Natural killer cell (primary cell): Measurements from ENCODE around the gene CYP2D6. TPM values are rescaled to one million over a fixed set of nuclear protein-coding genes. Genes with fewer than 3 reads are reported as not detected.

Experiments used
- ATAC-seq, 3 donors: fragments of 150-1000 bp in 2 of 3; fragments of 200-7000 bp in 1 of 3; cut with Tn5 transposase; 1 replicate in 1 of 3; 2 replicates in 2 of 3; pipeline ENCODE4 v1.10.0; 2021; ENCODE audit warnings: mild to moderate bottlenecking in 2 of 3, moderate library complexity in 2 of 3
- DNase-seq, 2 donors: peaks; one replicate each; pipeline versions ENCODE4 v3.0.0 to v3.0.0-alpha.2; 2013 to 2021; ENCODE audit warnings: mixed read lengths in 1 of 2
- H3K27ac ChIP-seq: one replicate; pipeline ENCODE4 v1.5.1; 2013; ENCODE audit warnings: mild to moderate bottlenecking, low read length
- H3K27me3 ChIP-seq: one replicate; pipeline ENCODE4 v1.6.1; 2013; ENCODE audit warnings: low read length; ENCODE audit not compliant: control insufficient read depth, insufficient read depth
- H3K36me3 ChIP-seq: one replicate; pipeline ENCODE4 v1.6.1; 2013; ENCODE audit warnings: low read length; ENCODE audit not compliant: control insufficient read depth, insufficient read depth
- H3K4me1 ChIP-seq: one replicate; pipeline ENCODE4 v1.6.1; 2013; ENCODE audit warnings: low read length; ENCODE audit not compliant: control insufficient read depth, insufficient read depth
- H3K4me3 ChIP-seq: one replicate; pipeline ENCODE4 v1.5.1; 2013; ENCODE audit warnings: low read length
- H3K9me3 ChIP-seq: one replicate; pipeline ENCODE4 v1.6.1; 2013; ENCODE audit warnings: low read length; ENCODE audit not compliant: control insufficient read depth, insufficient read depth
- H3K27ac Mint-ChIP-seq, 2 donors: one replicate each; pipeline ENCODE4 v1.8.0; 2022; ENCODE audit warnings: mild to moderate bottlenecking in 2 of 2, mixed read lengths in 2 of 2, moderate library complexity in 1 of 2
- H3K27me3 Mint-ChIP-seq, 2 donors: one replicate each; pipeline ENCODE4 v1.8.0; 2022; ENCODE audit warnings: low read depth in 2 of 2, mixed read lengths in 2 of 2
- H3K36me3 Mint-ChIP-seq: one replicate; pipeline ENCODE4 v1.8.0; 2022; ENCODE audit warnings: mixed read lengths
- H3K4me1 Mint-ChIP-seq, 2 donors: one replicate each; pipeline ENCODE4 v1.8.0; 2022; ENCODE audit warnings: mixed read lengths in 2 of 2
- H3K4me3 Mint-ChIP-seq: one replicate; pipeline ENCODE4 v1.8.0; 2022; ENCODE audit warnings: mild to moderate bottlenecking, moderate library complexity, mixed read lengths
- H3K9me3 Mint-ChIP-seq, 2 donors: one replicate each; pipeline ENCODE4 v1.8.0; 2022; ENCODE audit warnings: mixed read lengths in 2 of 2
- CTCF ChIP-seq: fragments of 200-600 bp; IDR thresholded peaks from one replicate; pipeline ENCODE4 v1.8.0; 2022; ENCODE audit warnings: antibody characterized with exemption
- WGBS: methylation state at CpG from one replicate; pipeline ENCODE4 v1.1.7; 2013; ENCODE audit warnings: missing lambda C conversion rate; ENCODE audit not compliant: insufficient coverage; 5-methylcytosine and 5-hydroxymethylcytosine counted together
- intact Hi-C: fragments of 100-400 bp; cut with micrococcal nuclease; formaldehyde crosslinking; loops from one replicate; pipeline ENCODE4 v1.14.2; 2022
- total RNA-seq, 4 donors: library from RNA; stranded (reverse); fragments of 120-200 nt in 1 of 4; gene quantifications; one replicate each; pipeline versions ENCODE4 v1.2.3 to v1.2.4, GENCODE V29; 2013 to 2022

CYP2D6 gene
- total RNA-seq, 3 donors from 2014 or later (not counting 1 experiment from before 2014, with no cell fraction given): 3.8 to 5.5 (median 3.9) TPM

GRCh38 chr22:42091455-42091782 lies 39.2 kb downstream of the CYP2D6 start:
- Mint-ChIP-seq H3K36me3 (no peaks in the 10 kb centered on the region), H3K27me3 (no peaks in the 10 kb centered on the region), H3K4me3 (peak overlapping the region; percentile 97), H3K9me3 (no peaks in the 10 kb centered on the region), H3K27ac (peak overlapping the region; percentile 98 to 99), H3K4me1 (peaks cover 22 to 31% of the 10 kb centered on the region in 2 donors)
- no peak for ATAC-seq
- TF ChIP-seq CTCF: no peak
- DNase-seq: no peak
- H3K36me3 ChIP-seq: peaks cover 6% of the 10 kb centered on the region
- intact Hi-C loops: loop anchor here (5.0 to 10.0 kb wide), 2 partner anchors 113 to 276 kb away; no protein-coding TSS in a partner anchor
- no peaks in the 10 kb centered on the region for H3K27me3 ChIP-seq
- WGBS: 19% methylated on average over 6 of the region's 7 CpGs
- H3K4me3 ChIP-seq: peak overlapping the region; percentile 64
- H3K9me3 ChIP-seq: no peaks in the 10 kb centered on the region
- H3K27ac ChIP-seq: peak overlapping the region; percentile 93
- peaks cover 26% of the 10 kb centered on the region for H3K4me1 ChIP-seq

- Mint-ChIP-seq H3K36me3 (peaks cover 3% of the 10 kb centered on the region), H3K9me3 (no peaks in the 10 kb centered on the region), H3K27ac (peak within 1 kb of the TSS; percentile 98 to 99), H3K4me3 (peak within 1 kb of the TSS; percentile 97), H3K27me3 (no peaks in the 10 kb centered on the region), H3K4me1 (peaks cover 22 to 31% of the 10 kb centered on the region in 2 donors)
- peak; percentile 96 to 99 for DNase-seq
- Histone ChIP-seq H3K27me3 (no peaks in the 10 kb centered on the region), H3K9me3 (no peaks in the 10 kb centered on the region), H3K27ac (peak within 1 kb of the TSS; percentile 94), H3K36me3 (peaks cover 12% of the 10 kb centered on the region), H3K4me1 (peaks cover 26% of the 10 kb centered on the region), H3K4me3 (peak within 1 kb of the TSS; percentile 82)
- peak; percentile 83 to 96 (median 84) for ATAC-seq
- intact Hi-C loops: loop anchor here (1.0 to 10.0 kb wide), 5 partner anchors 11 to 276 kb away; partner anchors contain the start of genes NAGA and WBP2NL
- WGBS: under 1% methylated on average over 71 of the region's 71 CpGs
- TF ChIP-seq CTCF: peak; percentile 91
Measured at GRCh38 chr22:42090596-42091454, 39.8 kb downstream of the CYP2D6 start, which contains the start of gene NDUFA6. NDUFA6 (minus strand) TSS chr22:42090772; CDS start chr22:42090744, 28 bp downstream.

GRCh38 chr22:42086051-42086450 lies 44.6 kb downstream of the CYP2D6 start:
- no peak for TF ChIP-seq CTCF
- ATAC-seq: no peak
- 92% methylated on average over 6 of the region's 6 CpGs for WGBS
- Histone ChIP-seq H3K27ac (no peak overlapping the region), H3K9me3 (no peaks in the 10 kb centered on the region), H3K4me3 (no peak overlapping the region), H3K27me3 (no peaks in the 10 kb centered on the region), H3K4me1 (peaks cover 15% of the 10 kb centered on the region), H3K36me3 (peaks cover 37% of the 10 kb centered on the region)
- Mint-ChIP-seq H3K9me3 (no peaks in the 10 kb centered on the region), H3K4me3 (no peak overlapping the region), H3K27me3 (no peaks in the 10 kb centered on the region), H3K36me3 (peaks cover 8% of the 10 kb centered on the region), H3K4me1 (peaks cover 23 to 31% of the 10 kb centered on the region in 2 donors), H3K27ac (no peak overlapping the region)
- intact Hi-C loops: no loop called here
- no peak for DNase-seq
